NCI-H82 treated with DMSO at 0.1 percent for 48 hours (cell line): Measurements from ENCODE around the gene CEND1.
A peak's percentile ranks its signal among the peaks of the same experiment; 100 is the strongest.

Experiments used
- DNase-seq: peaks from one replicate; lab custom pipeline; 2025; ENCODE audit not compliant: unreplicated experiment; lab: John Stamatoyannopoulos, UW

Gene CEND1

GRCh38 chr11:789943-790342 lies at the start of gene CEND1:
TSS of gene CEND1 (minus strand) at chr11:790090. CDS start at chr11:788576, 1,514 bp downstream.
- no peak for DNase-seq

GRCh38 chr11:839280-839623 lies 49.4 kb upstream of the CEND1 start:
- no peak for DNase-seq

- no peak for DNase-seq
Measured at GRCh38 chr11:838441-839279, 48.8 kb upstream of the CEND1 start.

GRCh38 chr11:837990-838307 lies 48.1 kb upstream of the CEND1 start:
- no peak for DNase-seq

GRCh38 chr11:837189-837989 lies 47.5 kb upstream of the CEND1 start:
- DNase-seq, result no peak

GRCh38 chr11:836700-837099 lies 46.8 kb upstream of the CEND1 start:
- DNase-seq, result no peak

GRCh38 chr11:836274-836673 lies 46.4 kb upstream of the CEND1 start:
- DNase-seq, result no peak

GRCh38 chr11:834371-835316 lies 44.8 kb upstream of the CEND1 start:
- DNase-seq, result no peak

- no peak for DNase-seq
Measured at GRCh38 chr11:833849-834311, 44.0 kb upstream of the CEND1 start.

- no peak for DNase-seq
Measured at GRCh38 chr11:833114-833791, 43.4 kb upstream of the CEND1 start.

- DNase-seq, result peak; percentile 21
Measured at GRCh38 chr11:832529-833113, 42.7 kb upstream of the CEND1 start, which contains the start of gene CD151. TSS of gene CD151 (plus strand) at chr11:832952. CDS start at chr11:836070, 3,118 bp downstream.

- no peak for DNase-seq
Measured at GRCh38 chr11:831961-832528, 42.2 kb upstream of the CEND1 start.

GRCh38 chr11:831118-831864 lies 41.4 kb upstream of the CEND1 start:
- DNase-seq, result no peak

GRCh38 chr11:830295-831117 lies 40.6 kb upstream of the CEND1 start:
- DNase-seq, result peak; percentile 54

- DNase-seq, result no peak
Measured at GRCh38 chr11:829847-830294, 40.0 kb upstream of the CEND1 start.

GRCh38 chr11:829176-829846 lies 39.4 kb upstream of the CEND1 start:
- no peak for DNase-seq

- DNase-seq, result no peak
Measured at GRCh38 chr11:828506-829175, 38.8 kb upstream of the CEND1 start.
